Activated gamma-delta T cell treated with anti-CD3 and anti-CD28 coated beads, Interleukin-2, amount 50 U/mL, for 16 hours (primary cell): ENCODE data around the gene HOXD4.

Experiments
- DNase-seq: peaks from one replicate; pipeline ENCODE4 v3.0.0-alpha.2; 2020; ENCODE audit warnings: low read depth

Gene HOXD4

GRCh38 chr2:176156807-176157498 lies 5.6 kb downstream of the HOXD4 start, which contains the start of gene HOXD3:
Gene HOXD3, plus strand, starts transcription at chr2:176157307. Its CDS starts 11,808 bp downstream, at chr2:176169115.
- no peak for DNase-seq

- DNase-seq, result no peak
Measured at GRCh38 chr2:176157499-176158185, 6.3 kb downstream of the HOXD4 start.

GRCh38 chr2:176158186-176158591 lies 6.8 kb downstream of the HOXD4 start:
- DNase-seq, result no peak

GRCh38 chr2:176158855-176159662 lies 7.7 kb downstream of the HOXD4 start:
- no peak for DNase-seq

- DNase-seq, result no peak
Measured at GRCh38 chr2:176159663-176160250, 8.4 kb downstream of the HOXD4 start.

GRCh38 chr2:176160251-176160985 lies 9.1 kb downstream of the HOXD4 start:
- DNase-seq, result no peak

- no peak for DNase-seq
Measured at GRCh38 chr2:176160986-176161824, 9.9 kb downstream of the HOXD4 start.

- DNase-seq, result no peak
Measured at GRCh38 chr2:176161825-176162626, 10.7 kb downstream of the HOXD4 start.

- no peak for DNase-seq
Measured at GRCh38 chr2:176162911-176163671, 11.7 kb downstream of the HOXD4 start.

GRCh38 chr2:176163672-176164056 lies 12.3 kb downstream of the HOXD4 start:
- no peak for DNase-seq

- DNase-seq, result no peak
Measured at GRCh38 chr2:176164201-176164600, 12.9 kb downstream of the HOXD4 start.

GRCh38 chr2:176164611-176165369 lies 13.4 kb downstream of the HOXD4 start:
- no peak for DNase-seq

GRCh38 chr2:176165370-176166050 lies 14.2 kb downstream of the HOXD4 start:
- no peak for DNase-seq

GRCh38 chr2:176166272-176166671 lies 14.9 kb downstream of the HOXD4 start:
- no peak for DNase-seq

- no peak for DNase-seq
Measured at GRCh38 chr2:176167398-176167797, 16.0 kb downstream of the HOXD4 start.

- DNase-seq, result no peak
Measured at GRCh38 chr2:176169181-176169580, 17.8 kb downstream of the HOXD4 start.

GRCh38 chr2:176169711-176170110 lies 18.4 kb downstream of the HOXD4 start:
- no peak for DNase-seq
